ENCODE data around the gene SLC5A1.

DNA sequence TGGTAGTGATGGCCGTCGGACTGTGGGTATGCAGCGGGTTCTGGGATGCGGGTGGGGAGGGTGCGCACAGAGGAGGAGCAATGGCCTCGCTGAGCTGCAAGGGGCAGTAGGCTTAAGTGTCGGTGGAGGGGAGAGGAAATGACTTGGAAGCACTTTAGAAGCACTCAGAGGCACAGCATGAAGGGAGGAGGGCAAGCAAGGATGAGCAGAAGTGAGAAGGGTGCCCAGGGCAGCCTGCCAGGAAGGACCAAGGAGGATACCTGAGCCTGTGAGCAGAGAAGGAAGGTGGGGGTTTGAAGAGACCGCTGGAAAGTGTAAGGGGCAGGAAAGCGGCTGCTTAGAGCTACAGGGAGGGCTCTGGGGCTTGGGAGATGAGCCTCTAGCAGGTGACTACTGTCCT is 330 bp downstream of the SLC5A1 start:
- TF ChIP-seq, protein P1, sequence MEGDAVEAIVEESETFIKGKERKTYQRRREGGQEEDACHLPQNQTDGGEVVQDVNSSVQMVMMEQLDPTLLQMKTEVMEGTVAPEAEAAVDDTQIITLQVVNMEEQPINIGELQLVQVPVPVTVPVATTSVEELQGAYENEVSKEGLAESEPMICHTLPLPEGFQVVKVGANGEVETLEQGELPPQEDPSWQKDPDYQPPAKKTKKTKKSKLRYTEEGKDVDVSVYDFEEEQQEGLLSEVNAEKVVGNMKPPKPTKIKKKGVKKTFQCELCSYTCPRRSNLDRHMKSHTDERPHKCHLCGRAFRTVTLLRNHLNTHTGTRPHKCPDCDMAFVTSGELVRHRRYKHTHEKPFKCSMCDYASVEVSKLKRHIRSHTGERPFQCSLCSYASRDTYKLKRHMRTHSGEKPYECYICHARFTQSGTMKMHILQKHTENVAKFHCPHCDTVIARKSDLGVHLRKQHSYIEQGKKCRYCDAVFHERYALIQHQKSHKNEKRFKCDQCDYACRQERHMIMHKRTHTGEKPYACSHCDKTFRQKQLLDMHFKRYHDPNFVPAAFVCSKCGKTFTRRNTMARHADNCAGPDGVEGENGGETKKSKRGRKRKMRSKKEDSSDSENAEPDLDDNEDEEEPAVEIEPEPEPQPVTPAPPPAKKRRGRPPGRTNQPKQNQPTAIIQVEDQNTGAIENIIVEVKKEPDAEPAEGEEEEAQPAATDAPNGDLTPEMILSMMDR (conservative IDR thresholded peaks at IDR 0.05; ENCODE audit: low read depth in 2 of 2) = no peak
- TF ChIP-seq EZH2 (IDR thresholded peaks at IDR 0.05; ENCODE audit: low read depth, unreplicated experiment) (no peak), EZH2phosphoT487 (IDR thresholded peaks at IDR 0.05; ENCODE audit: unreplicated experiment) (no peak), NANOG (IDR thresholded peaks at IDR 0.05; ENCODE audit: borderline replicate concordance) (no peak), POLR2AphosphoS5 (IDR thresholded peaks at IDR 0.05; ENCODE audit: low read depth) (no peak), JUNB (IDR thresholded peaks at IDR 0.05; ENCODE audit: unreplicated experiment) (no peak), CREB1 (CRISPR knock-in tag; IDR thresholded peaks at IDR 0.05; ENCODE audit: low read depth) (no peak), ZNF114 (CRISPR knock-in tag; IDR thresholded peaks at IDR 0.05) (no peak), STAT1 (IDR thresholded peaks at IDR 0.05; ENCODE audit: unreplicated experiment) (no peak), ZNF331 (CRISPR knock-in tag; IDR thresholded peaks at IDR 0.05; ENCODE audit: low read depth) (no peak)
- TF ChIP-seq, protein P2, sequence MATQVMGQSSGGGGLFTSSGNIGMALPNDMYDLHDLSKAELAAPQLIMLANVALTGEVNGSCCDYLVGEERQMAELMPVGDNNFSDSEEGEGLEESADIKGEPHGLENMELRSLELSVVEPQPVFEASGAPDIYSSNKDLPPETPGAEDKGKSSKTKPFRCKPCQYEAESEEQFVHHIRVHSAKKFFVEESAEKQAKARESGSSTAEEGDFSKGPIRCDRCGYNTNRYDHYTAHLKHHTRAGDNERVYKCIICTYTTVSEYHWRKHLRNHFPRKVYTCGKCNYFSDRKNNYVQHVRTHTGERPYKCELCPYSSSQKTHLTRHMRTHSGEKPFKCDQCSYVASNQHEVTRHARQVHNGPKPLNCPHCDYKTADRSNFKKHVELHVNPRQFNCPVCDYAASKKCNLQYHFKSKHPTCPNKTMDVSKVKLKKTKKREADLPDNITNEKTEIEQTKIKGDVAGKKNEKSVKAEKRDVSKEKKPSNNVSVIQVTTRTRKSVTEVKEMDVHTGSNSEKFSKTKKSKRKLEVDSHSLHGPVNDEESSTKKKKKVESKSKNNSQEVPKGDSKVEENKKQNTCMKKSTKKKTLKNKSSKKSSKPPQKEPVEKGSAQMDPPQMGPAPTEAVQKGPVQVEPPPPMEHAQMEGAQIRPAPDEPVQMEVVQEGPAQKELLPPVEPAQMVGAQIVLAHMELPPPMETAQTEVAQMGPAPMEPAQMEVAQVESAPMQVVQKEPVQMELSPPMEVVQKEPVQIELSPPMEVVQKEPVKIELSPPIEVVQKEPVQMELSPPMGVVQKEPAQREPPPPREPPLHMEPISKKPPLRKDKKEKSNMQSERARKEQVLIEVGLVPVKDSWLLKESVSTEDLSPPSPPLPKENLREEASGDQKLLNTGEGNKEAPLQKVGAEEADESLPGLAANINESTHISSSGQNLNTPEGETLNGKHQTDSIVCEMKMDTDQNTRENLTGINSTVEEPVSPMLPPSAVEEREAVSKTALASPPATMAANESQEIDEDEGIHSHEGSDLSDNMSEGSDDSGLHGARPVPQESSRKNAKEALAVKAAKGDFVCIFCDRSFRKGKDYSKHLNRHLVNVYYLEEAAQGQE (IDR thresholded peaks at IDR 0.05; ENCODE audit: unreplicated experiment) = no peak
- TF ChIP-seq, protein P3, sequence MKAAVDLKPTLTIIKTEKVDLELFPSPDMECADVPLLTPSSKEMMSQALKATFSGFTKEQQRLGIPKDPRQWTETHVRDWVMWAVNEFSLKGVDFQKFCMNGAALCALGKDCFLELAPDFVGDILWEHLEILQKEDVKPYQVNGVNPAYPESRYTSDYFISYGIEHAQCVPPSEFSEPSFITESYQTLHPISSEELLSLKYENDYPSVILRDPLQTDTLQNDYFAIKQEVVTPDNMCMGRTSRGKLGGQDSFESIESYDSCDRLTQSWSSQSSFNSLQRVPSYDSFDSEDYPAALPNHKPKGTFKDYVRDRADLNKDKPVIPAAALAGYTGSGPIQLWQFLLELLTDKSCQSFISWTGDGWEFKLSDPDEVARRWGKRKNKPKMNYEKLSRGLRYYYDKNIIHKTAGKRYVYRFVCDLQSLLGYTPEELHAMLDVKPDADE (IDR thresholded peaks at IDR 0.05) = no peak
- TF ChIP-seq, protein P4, sequence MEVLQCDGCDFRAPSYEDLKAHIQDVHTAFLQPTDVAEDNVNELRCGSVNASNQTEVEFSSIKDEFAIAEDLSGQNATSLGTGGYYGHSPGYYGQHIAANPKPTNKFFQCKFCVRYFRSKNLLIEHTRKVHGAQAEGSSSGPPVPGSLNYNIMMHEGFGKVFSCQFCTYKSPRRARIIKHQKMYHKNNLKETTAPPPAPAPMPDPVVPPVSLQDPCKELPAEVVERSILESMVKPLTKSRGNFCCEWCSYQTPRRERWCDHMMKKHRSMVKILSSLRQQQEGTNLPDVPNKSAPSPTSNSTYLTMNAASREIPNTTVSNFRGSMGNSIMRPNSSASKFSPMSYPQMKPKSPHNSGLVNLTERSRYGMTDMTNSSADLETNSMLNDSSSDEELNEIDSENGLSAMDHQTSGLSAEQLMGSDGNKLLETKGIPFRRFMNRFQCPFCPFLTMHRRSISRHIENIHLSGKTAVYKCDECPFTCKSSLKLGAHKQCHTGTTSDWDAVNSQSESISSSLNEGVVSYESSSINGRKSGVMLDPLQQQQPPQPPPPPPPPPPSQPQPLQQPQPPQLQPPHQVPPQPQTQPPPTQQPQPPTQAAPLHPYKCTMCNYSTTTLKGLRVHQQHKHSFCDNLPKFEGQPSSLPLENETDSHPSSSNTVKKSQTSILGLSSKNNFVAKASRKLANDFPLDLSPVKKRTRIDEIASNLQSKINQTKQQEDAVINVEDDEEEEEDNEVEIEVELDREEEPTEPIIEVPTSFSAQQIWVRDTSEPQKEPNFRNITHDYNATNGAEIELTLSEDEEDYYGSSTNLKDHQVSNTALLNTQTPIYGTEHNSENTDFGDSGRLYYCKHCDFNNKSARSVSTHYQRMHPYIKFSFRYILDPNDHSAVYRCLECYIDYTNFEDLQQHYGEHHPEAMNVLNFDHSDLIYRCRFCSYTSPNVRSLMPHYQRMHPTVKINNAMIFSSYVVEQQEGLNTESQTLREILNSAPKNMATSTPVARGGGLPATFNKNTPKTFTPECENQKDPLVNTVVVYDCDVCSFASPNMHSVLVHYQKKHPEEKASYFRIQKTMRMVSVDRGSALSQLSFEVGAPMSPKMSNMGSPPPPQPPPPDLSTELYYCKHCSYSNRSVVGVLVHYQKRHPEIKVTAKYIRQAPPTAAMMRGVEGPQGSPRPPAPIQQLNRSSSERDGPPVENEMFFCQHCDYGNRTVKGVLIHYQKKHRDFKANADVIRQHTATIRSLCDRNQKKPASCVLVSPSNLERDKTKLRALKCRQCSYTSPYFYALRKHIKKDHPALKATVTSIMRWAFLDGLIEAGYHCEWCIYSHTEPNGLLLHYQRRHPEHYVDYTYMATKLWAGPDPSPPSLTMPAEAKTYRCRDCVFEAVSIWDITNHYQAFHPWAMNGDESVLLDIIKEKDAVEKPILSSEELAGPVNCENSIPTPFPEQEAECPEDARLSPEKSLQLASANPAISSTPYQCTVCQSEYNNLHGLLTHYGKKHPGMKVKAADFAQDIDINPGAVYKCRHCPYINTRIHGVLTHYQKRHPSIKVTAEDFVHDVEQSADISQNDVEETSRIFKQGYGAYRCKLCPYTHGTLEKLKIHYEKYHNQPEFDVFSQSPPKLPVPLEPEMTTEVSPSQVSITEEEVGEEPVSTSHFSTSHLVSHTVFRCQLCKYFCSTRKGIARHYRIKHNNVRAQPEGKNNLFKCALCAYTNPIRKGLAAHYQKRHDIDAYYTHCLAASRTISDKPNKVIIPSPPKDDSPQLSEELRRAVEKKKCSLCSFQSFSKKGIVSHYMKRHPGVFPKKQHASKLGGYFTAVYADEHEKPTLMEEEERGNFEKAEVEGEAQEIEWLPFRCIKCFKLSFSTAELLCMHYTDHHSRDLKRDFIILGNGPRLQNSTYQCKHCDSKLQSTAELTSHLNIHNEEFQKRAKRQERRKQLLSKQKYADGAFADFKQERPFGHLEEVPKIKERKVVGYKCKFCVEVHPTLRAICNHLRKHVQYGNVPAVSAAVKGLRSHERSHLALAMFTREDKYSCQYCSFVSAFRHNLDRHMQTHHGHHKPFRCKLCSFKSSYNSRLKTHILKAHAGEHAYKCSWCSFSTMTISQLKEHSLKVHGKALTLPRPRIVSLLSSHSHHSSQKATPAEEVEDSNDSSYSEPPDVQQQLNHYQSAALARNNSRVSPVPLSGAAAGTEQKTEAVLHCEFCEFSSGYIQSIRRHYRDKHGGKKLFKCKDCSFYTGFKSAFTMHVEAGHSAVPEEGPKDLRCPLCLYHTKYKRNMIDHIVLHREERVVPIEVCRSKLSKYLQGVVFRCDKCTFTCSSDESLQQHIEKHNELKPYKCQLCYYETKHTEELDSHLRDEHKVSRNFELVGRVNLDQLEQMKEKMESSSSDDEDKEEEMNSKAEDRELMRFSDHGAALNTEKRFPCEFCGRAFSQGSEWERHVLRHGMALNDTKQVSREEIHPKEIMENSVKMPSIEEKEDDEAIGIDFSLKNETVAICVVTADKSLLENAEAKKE (CRISPR knock-in tag; IDR thresholded peaks at IDR 0.05) = no peak

Data from GM23338 (cell line).